GM12801 (cell line): ENCODE results near the gene TOMM40.

Experiments
- CTCF ChIP-seq: IDR thresholded peaks from one replicate; pipeline ENCODE4 v1.5.1; 2011; ENCODE audit warnings: control low read depth; ENCODE audit not compliant: insufficient read length; ENCODE audit errors: extremely low read depth

TOMM40 gene

DNA sequence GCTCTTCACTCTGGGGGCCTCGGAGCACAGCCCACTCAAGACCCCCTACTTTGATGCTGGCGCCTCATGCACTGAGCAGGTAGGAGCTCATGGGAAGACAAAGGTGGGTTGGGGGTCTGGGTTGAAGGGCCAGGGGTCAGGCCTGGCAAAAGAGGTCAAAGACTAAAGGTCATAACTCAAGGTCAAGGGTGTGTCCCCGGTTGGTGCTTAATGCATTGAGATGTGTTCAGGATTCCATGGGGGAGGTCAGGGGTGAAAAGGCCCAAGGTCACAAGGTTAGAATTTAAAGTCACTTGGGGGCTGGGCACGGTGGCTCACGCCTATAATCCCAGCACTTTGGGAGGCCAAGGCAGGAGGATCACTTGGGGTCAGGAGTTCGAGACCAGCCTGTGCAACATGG lies 4.9 kb upstream of the TOMM40 start:
- TF ChIP-seq CTCF: no peak

DNA sequence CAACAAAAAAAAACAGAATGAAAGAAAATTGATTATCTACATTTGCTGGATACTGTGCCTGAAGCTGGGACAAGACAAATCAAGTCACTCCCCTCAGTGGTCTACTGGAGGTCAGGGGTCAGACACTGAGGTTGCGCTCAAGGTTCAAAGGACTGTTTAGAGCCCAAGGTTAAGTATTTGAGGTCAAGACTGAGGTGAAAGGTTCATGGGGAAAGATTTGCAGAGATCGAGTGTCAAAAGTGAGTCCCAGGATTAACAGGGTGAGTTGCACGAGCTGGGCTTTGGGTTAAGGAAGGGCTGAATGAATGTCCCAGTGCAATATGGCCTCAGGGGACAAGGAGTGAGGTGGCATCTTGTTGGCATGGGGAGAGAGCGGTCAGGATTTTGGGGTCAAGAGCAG lies 3.4 kb upstream of the TOMM40 start:
- TF ChIP-seq CTCF: no peak

DNA sequence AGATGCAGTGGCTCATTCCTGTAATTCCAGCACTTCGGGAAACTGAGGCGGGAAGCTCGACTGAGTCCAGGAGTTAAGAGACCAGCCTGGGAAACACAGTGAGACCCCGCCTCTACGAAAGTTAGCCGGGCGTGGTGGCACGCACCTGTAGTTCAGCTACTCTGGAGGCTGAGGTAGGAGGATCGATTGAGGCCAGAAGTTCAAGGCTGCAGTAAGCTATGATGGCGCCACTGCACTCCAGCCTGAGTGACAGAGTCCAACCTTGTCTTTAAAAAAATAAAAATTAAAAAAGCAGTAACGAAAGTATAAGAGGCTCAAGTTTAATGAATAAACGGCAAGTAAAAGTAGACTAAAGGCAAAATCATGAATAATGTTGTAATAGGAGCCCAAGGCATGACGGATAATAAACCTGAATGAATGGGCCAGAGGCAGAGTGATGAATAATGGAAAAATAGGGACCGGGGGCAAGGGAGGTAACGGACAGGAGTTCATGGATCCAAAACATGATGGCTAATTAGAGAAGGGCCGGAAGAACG lies 1.2 kb upstream of the TOMM40 start:
- TF ChIP-seq CTCF: no peak

DNA sequence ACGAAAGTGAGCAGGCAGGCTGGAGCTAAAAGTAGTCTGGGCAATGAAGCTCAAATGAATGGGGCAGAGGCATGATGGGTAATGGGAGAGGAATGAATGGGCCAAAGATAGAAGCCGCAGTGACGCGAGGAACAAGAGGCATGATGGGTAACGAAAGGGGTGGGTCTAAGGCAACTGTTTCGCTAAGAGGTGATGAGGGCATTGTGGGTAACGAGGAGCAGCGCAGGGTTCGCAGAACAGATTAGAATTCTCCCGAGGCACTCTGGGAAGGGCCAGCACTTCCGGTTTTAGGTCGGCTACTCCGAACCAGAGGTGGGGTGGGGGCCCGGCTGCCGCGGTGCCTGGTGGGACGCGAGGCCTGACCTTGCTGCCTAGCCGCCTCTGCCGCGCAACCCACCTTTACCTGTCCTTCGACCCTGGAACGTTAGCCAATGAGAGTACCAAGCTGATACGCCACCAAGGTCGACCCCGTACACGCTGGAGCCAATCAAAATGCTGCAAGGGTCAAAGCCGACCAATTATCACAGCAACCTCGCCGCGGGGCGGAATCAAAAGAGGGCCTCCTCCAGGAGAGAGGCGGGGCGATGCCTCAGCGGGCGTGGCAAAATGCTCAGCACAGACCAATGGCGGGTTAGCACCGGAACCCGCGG lies 563 bp upstream of the TOMM40 start:
- no peak for TF ChIP-seq CTCF

- TF ChIP-seq CTCF: no peak
Observed at GRCh38 chr19:44892932-44893331, 1.9 kb downstream of the TOMM40 start.

DNA sequence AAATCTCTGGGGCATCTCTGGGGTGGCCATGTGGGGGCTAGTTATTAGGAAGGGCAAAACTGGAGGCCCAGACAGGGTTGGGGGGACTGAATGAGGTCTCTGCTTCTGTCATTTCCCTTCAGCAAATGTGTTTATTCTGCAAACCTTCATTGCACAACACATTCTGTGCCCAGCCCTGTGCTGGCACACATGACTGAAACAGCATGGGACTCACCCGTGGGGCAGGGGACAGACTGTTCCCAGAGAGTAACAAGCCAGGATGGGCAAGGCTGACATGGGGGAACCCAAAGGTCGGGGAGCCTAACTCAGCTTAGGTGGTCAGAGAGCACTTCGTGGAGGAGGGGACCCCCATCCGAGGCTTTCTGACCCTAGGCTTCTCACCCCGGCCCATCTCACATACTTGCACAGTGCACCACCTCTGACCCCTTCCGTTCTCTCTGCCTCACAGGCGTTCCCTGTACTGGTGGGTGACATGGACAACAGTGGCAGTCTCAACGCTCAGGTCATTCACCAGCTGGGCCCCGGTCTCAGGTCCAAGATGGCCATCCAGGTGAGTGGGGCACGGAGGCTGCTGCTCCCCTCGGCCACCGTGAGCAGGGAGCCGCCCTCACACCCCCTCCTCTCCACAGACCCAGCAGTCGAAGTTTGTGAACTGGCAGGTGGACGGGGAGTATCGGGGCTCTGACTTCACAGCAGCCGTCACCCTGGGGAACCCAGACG lies 2.4 kb downstream of the TOMM40 start:
- no peak for TF ChIP-seq CTCF

GRCh38 chr19:44894052-44894400 lies 3.0 kb downstream of the TOMM40 start:
- no peak for TF ChIP-seq CTCF
